ENCODE results near the gene ADGRF3. TPM values are rescaled to one million over a fixed set of nuclear protein-coding genes. Genes with fewer than 3 reads are reported as not detected.

ADGRF3 gene
- total and polyA plus RNA-seq, 2 donors (not counting 1 experiment from before 2014, with no cell fraction given) = 0.47 to 1.00 TPM

DNA sequence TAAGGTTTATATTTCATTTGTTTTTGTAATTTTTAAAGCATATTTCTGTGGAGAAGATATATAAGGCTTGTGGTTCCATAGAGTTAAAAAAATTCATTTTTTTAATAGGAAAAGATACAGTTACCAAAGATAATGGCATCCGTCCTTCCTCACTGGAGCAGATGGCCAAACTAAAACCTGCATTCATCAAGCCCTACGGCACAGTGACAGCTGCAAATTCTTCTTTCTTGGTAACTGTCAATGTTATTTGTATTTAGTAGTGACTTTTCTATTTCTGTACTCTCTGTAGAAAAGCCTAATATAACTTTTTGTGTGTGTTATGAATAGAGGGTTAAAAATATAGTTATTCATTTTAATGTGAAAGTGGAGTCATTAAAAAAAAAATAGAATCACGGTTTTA, 66.7 kb downstream of the ADGRF3 start:
- no peak overlapping the region for H3K4me3 ChIP-seq (ENCODE audit: control extremely low read depth in 1 of 5, extremely low read depth in 1 of 5, insufficient read depth in 1 of 5, low read depth in 2 of 5, low read length in 4 of 5)
- intact Hi-C loops (cut with micrococcal nuclease) = no loop called here
- no peaks in the 10 kb centered on the region for H3K9me3 Mint-ChIP-seq (ENCODE audit: insufficient read depth)
- no peaks in the 10 kb centered on the region for H3K27me3 Mint-ChIP-seq
- H3K36me3 ChIP-seq (replicated peaks in 1 of 2; ENCODE audit: control extremely low read depth in 1 of 2, control insufficient read depth in 1 of 2, extremely low read depth in 1 of 2, insufficient read depth in 2 of 2, low read length in 1 of 2) = peaks cover 9 to 81% of the 10 kb centered on the region in 2 experiments
- H3K27me3 ChIP-seq (replicated peaks in 1 of 4; ENCODE audit: control extremely low read depth in 1 of 4, control insufficient read depth in 3 of 4, insufficient read depth in 4 of 4, low read length in 3 of 4) = no peaks in the 10 kb centered on the region
- no peaks in the 10 kb centered on the region for H3K4me1 Mint-ChIP-seq
- POLR2A ChIA-PET = no interaction called here
- no peak for TF ChIP-seq EZH2 (IDR thresholded peaks at IDR 0.05; ENCODE audit: borderline replicate concordance, insufficient read depth, low read depth, low read length, poor library complexity, severe bottlenecking)
- TF ChIP-seq, protein P1, sequence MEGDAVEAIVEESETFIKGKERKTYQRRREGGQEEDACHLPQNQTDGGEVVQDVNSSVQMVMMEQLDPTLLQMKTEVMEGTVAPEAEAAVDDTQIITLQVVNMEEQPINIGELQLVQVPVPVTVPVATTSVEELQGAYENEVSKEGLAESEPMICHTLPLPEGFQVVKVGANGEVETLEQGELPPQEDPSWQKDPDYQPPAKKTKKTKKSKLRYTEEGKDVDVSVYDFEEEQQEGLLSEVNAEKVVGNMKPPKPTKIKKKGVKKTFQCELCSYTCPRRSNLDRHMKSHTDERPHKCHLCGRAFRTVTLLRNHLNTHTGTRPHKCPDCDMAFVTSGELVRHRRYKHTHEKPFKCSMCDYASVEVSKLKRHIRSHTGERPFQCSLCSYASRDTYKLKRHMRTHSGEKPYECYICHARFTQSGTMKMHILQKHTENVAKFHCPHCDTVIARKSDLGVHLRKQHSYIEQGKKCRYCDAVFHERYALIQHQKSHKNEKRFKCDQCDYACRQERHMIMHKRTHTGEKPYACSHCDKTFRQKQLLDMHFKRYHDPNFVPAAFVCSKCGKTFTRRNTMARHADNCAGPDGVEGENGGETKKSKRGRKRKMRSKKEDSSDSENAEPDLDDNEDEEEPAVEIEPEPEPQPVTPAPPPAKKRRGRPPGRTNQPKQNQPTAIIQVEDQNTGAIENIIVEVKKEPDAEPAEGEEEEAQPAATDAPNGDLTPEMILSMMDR (IDR thresholded peaks at IDR 0.05) = no peak
- no peaks in the 10 kb centered on the region for H4K20me1 ChIP-seq (ENCODE audit: control insufficient read depth, insufficient read depth, low read length, poor library complexity, severe bottlenecking)
- DNase-seq (no peak), ATAC-seq (ENCODE audit: low read depth) (no peak)
- H3K4me3 Mint-ChIP-seq = no peak overlapping the region
- H3K27ac Mint-ChIP-seq = no peak overlapping the region
- no peak overlapping the region for H3K9ac ChIP-seq (ENCODE audit: low read length)
- H3K4me1 ChIP-seq (ENCODE audit: control insufficient read depth in 2 of 2, insufficient read depth in 2 of 2, low read length in 2 of 2) = no peaks in the 10 kb centered on the region
- H3K4me2 ChIP-seq (replicated peaks; ENCODE audit: low read depth, low read length, poor library complexity, severe bottlenecking) = no peak overlapping the region
- H3K9me3 ChIP-seq (ENCODE audit: control extremely low read depth in 1 of 3, control insufficient read depth in 2 of 3, insufficient read depth in 1 of 3, low read length in 2 of 3) = no peaks in the 10 kb centered on the region
- H2AFZ ChIP-seq (ENCODE audit: insufficient read depth, low read depth, low read length, poor library complexity, severe bottlenecking) = no peak overlapping the region
- no peak overlapping the region for H3K27ac ChIP-seq (ENCODE audit: low read length in 2 of 2)
- no CpG with 5 or more reads among the region's 3 CpGs for WGBS (ENCODE audit: insufficient coverage)
- no peaks in the 10 kb centered on the region for H3K79me2 ChIP-seq (ENCODE audit: control insufficient read depth, insufficient read depth, low read length)
- CTCF ChIA-PET = no interaction called here

DNA sequence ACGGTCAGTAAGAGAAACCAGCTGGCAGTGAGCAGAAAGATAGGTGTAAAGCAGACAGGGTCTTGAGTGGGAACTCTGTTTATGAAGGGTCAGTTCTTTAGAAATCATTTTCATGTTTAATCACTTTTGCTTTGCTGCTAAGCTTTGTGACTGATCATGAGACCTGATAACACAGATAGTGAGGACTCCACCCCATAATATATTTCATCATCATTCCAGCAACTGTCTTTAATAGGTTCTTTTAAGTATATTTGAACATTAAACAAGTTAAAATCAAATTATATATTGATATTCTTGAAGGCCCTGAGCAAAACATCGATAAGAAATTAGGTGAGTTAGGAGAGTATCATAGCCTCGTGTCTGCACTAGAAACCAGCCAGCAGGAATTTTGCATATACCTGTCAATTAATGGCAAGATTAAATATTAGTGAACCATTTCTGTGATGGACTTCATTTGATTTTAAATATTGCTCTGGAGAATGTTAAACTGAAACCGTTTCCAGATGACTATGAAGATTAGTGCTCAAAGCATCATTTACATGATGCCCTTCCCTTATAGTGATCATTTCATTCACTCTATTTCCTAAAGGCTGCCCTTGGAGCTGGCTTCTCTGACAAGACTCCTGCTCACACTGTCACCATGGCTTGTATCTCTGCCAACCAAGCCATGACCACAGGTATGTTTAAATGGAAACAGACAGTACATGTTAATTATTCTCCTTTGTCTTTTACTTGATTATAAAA, 69.9 kb downstream of the ADGRF3 start:
- TF ChIP-seq, protein P1 (IDR thresholded peaks at IDR 0.05) = no peak
- no peak for TF ChIP-seq EZH2 (IDR thresholded peaks at IDR 0.05; ENCODE audit: borderline replicate concordance, insufficient read depth, low read depth, low read length, poor library complexity, severe bottlenecking)
- H3K9me3 ChIP-seq (ENCODE audit: control extremely low read depth in 1 of 3, control insufficient read depth in 2 of 3, insufficient read depth in 1 of 3, low read length in 2 of 3) = no peaks in the 10 kb centered on the region
- no peaks in the 10 kb centered on the region for H3K27me3 Mint-ChIP-seq
- H4K20me1 ChIP-seq (ENCODE audit: control insufficient read depth, insufficient read depth, low read length, poor library complexity, severe bottlenecking) = no peaks in the 10 kb centered on the region
- H3K4me3 ChIP-seq (ENCODE audit: control extremely low read depth in 1 of 5, extremely low read depth in 1 of 5, insufficient read depth in 1 of 5, low read depth in 2 of 5, low read length in 4 of 5) = no peak overlapping the region
- no peak overlapping the region for H3K9ac ChIP-seq (ENCODE audit: low read length)
- no peak overlapping the region for H3K4me3 Mint-ChIP-seq
- ATAC-seq (ENCODE audit: low read depth) = no peak
- no peak overlapping the region for H3K27ac ChIP-seq (ENCODE audit: low read length in 2 of 2)
- peaks cover 5 to 72% of the 10 kb centered on the region in 2 experiments for H3K36me3 ChIP-seq (replicated peaks in 1 of 2; ENCODE audit: control extremely low read depth in 1 of 2, control insufficient read depth in 1 of 2, extremely low read depth in 1 of 2, insufficient read depth in 2 of 2, low read length in 1 of 2)
- no peak overlapping the region for H3K4me2 ChIP-seq (replicated peaks; ENCODE audit: low read depth, low read length, poor library complexity, severe bottlenecking)
- no peaks in the 10 kb centered on the region for H3K4me1 Mint-ChIP-seq
- no peaks in the 10 kb centered on the region for H3K9me3 Mint-ChIP-seq (ENCODE audit: insufficient read depth)
- H3K79me2 ChIP-seq (ENCODE audit: control insufficient read depth, insufficient read depth, low read length) = no peaks in the 10 kb centered on the region
- DNase-seq = no peak
- no peaks in the 10 kb centered on the region for H3K27me3 ChIP-seq (replicated peaks in 1 of 4; ENCODE audit: control extremely low read depth in 1 of 4, control insufficient read depth in 3 of 4, insufficient read depth in 4 of 4, low read length in 3 of 4)
- no peaks in the 10 kb centered on the region for H3K4me1 ChIP-seq (ENCODE audit: control insufficient read depth in 2 of 2, insufficient read depth in 2 of 2, low read length in 2 of 2)
- no peak overlapping the region for H3K27ac Mint-ChIP-seq
- ChIA-PET CTCF (interaction anchor here (0.5 to 1.1 kb wide), 2 partner anchors 61 to 132 kb away, joined by 3 to 4 read pairs; no protein-coding TSS in a partner anchor), POLR2A (no interaction called here)
- WGBS (ENCODE audit: insufficient coverage) = 100% methylated on average over 1 of the region's 4 CpGs
- intact Hi-C loops (cut with micrococcal nuclease) = no loop called here
- H2AFZ ChIP-seq (ENCODE audit: insufficient read depth, low read depth, low read length, poor library complexity, severe bottlenecking) = no peak overlapping the region
